ENCODE measurements around the gene ZNF17.
"Not testable (repeated sequence)": the region's sequence is repeated elsewhere in the genome, so short reads cannot be mapped to it uniquely, and the experiment has no call there.

The ZNF17 gene
- total RNA-seq, result 8.1 to 22.3 (median 15.2) reads per million in 9 experiments

- Mint-ChIP-seq H3K4me3 (peak within 1 kb of the TSS; percentile 93 to 94), H3K27ac (peak within 1 kb of the TSS; percentile 90 to 91), H3K9me3 (peaks cover 7 to 11% of the 10 kb centered on the region in 2 donors), H3K36me3 (ENCODE audit: insufficient read depth) (peaks cover 25% of the 10 kb centered on the region), H3K27me3 (no peaks in the 10 kb centered on the region), H3K4me1 (ENCODE audit: low read depth in 2 of 2) (peaks cover 22 to 42% of the 10 kb centered on the region in 2 donors)
- ATAC-seq (replicated peaks) (peak; percentile 100), DNase-seq (peak; percentile 85 to 89 (median 86))
These were observed at the start of gene ZNF17 for GRCh38 chr19:57410877-57411671. Gene ZNF17, plus strand, starts transcription at chr19:57411161. Its CDS starts 2,455 bp downstream, at chr19:57413616.

GRCh38 chr19:57362419-57362818 is 48.5 kb upstream of the ZNF17 start:
- Mint-ChIP-seq H3K36me3 (ENCODE audit: insufficient read depth) (peaks cover 18% of the 10 kb centered on the region), H3K9me3 (peaks cover 5 to 11% of the 10 kb centered on the region in 2 donors), H3K27ac (peak overlapping the region; percentile 97 to 99), H3K4me1 (ENCODE audit: low read depth in 2 of 2) (peaks cover 15 to 16% of the 10 kb centered on the region in 2 donors), H3K27me3 (no peaks in the 10 kb centered on the region), H3K4me3 (peak overlapping the region; percentile 76 to 86)
- ATAC-seq (replicated peaks) (no peak), DNase-seq (no peak)

GRCh38 chr19:57362997-57363687 is 47.8 kb upstream of the ZNF17 start, which contains the start of the genes TRAPPC2B and ZNF547:
Gene TRAPPC2B, plus strand, starts transcription at chr19:57363551. Its CDS starts 1,283 bp downstream, at chr19:57364834.
Gene ZNF547, plus strand, starts transcription at chr19:57363551. Its CDS starts 5,005 bp downstream, at chr19:57368556.
- Mint-ChIP-seq H3K27ac (peak within 1 kb of the TSS; percentile 97 to 99), H3K4me1 (ENCODE audit: low read depth in 2 of 2) (peaks cover 15 to 16% of the 10 kb centered on the region in 2 donors), H3K36me3 (ENCODE audit: insufficient read depth) (peaks cover 18% of the 10 kb centered on the region), H3K9me3 (peaks cover 4 to 11% of the 10 kb centered on the region in 2 donors), H3K4me3 (peak within 1 kb of the TSS; percentile 76 to 86), H3K27me3 (no peaks in the 10 kb centered on the region)
- ATAC-seq (replicated peaks), result peak; percentile 91
- peak; percentile 96 to 99 (median 97) for DNase-seq

- H3K36me3 Mint-ChIP-seq (ENCODE audit: insufficient read depth), result peaks cover 18% of the 10 kb centered on the region
- H3K4me1 Mint-ChIP-seq (ENCODE audit: low read depth in 2 of 2), result peaks cover 15 to 16% of the 10 kb centered on the region in 2 donors
- no peaks in the 10 kb centered on the region for H3K27me3 Mint-ChIP-seq
- H3K27ac Mint-ChIP-seq, result peak overlapping the region; percentile 97 to 99
- no peak for DNase-seq
- peaks cover 4 to 15% of the 10 kb centered on the region in 2 donors for H3K9me3 Mint-ChIP-seq
- H3K4me3 Mint-ChIP-seq, result peak overlapping the region; percentile 76 to 86
- ATAC-seq (replicated peaks), result peak; percentile 7
These were observed 47.2 kb upstream of the ZNF17 start for GRCh38 chr19:57363688-57364181.

- DNase-seq, result no peak
- Mint-ChIP-seq H3K9me3 (peaks cover 0 to 42% of the 10 kb centered on the region in 2 donors), H3K27ac (no peak overlapping the region), H3K36me3 (ENCODE audit: insufficient read depth) (peaks cover 15% of the 10 kb centered on the region), H3K4me3 (no peak overlapping the region), H3K4me1 (ENCODE audit: low read depth in 2 of 2) (peaks cover 15 to 16% of the 10 kb centered on the region in 2 donors), H3K27me3 (no peaks in the 10 kb centered on the region)
- ATAC-seq (replicated peaks), result no peak
These were observed 44.2 kb upstream of the ZNF17 start for GRCh38 chr19:57366776-57367175.

GRCh38 chr19:57374179-57374578 is 36.8 kb upstream of the ZNF17 start:
- H3K36me3 Mint-ChIP-seq (ENCODE audit: insufficient read depth), result peaks cover 9% of the 10 kb centered on the region
- no peaks in the 10 kb centered on the region for H3K27me3 Mint-ChIP-seq
- H3K27ac Mint-ChIP-seq, result no peak overlapping the region
- H3K4me3 Mint-ChIP-seq, result no peak overlapping the region
- DNase-seq, result no peak
- ATAC-seq (replicated peaks), result no peak
- H3K4me1 Mint-ChIP-seq (ENCODE audit: low read depth in 2 of 2), result no peaks in the 10 kb centered on the region
- H3K9me3 Mint-ChIP-seq, result peaks cover 4 to 42% of the 10 kb centered on the region in 2 donors

- not testable (repeated sequence) for H3K36me3 Mint-ChIP-seq (ENCODE audit: insufficient read depth); H3K27me3 Mint-ChIP-seq; H3K27ac Mint-ChIP-seq; DNase-seq; H3K4me1 Mint-ChIP-seq (ENCODE audit: low read depth in 2 of 2); H3K4me3 Mint-ChIP-seq; ATAC-seq (replicated peaks)
- peaks cover 9 to 42% of the 10 kb centered on the region in 2 donors for H3K9me3 Mint-ChIP-seq
These were observed 36.3 kb upstream of the ZNF17 start for GRCh38 chr19:57374647-57375046.

GRCh38 chr19:57376151-57376550 is 34.8 kb upstream of the ZNF17 start:
- Mint-ChIP-seq H3K4me3 (no peak overlapping the region), H3K36me3 (ENCODE audit: insufficient read depth) (peaks cover 9% of the 10 kb centered on the region), H3K4me1 (ENCODE audit: low read depth in 2 of 2) (no peaks in the 10 kb centered on the region), H3K27ac (no peak overlapping the region), H3K9me3 (peaks cover 9 to 32% of the 10 kb centered on the region in 2 donors), H3K27me3 (no peaks in the 10 kb centered on the region)
- DNase-seq (no peak), ATAC-seq (replicated peaks) (no peak)

- no peak for DNase-seq
- no peak for ATAC-seq (replicated peaks)
- Mint-ChIP-seq H3K27ac (no peak overlapping the region), H3K9me3 (peaks cover 9 to 24% of the 10 kb centered on the region in 2 donors), H3K4me1 (ENCODE audit: low read depth in 2 of 2) (no peaks in the 10 kb centered on the region), H3K27me3 (no peaks in the 10 kb centered on the region), H3K36me3 (ENCODE audit: insufficient read depth) (peaks cover 7% of the 10 kb centered on the region), H3K4me3 (no peak overlapping the region)
These were observed 33.3 kb upstream of the ZNF17 start for GRCh38 chr19:57377498-57378146.

- no peaks in the 10 kb centered on the region for H3K27me3 Mint-ChIP-seq
- H3K4me3 Mint-ChIP-seq, result no peak overlapping the region
- H3K36me3 Mint-ChIP-seq (ENCODE audit: insufficient read depth), result no peaks in the 10 kb centered on the region
- ATAC-seq (replicated peaks) (no peak), DNase-seq (no peak)
- H3K27ac Mint-ChIP-seq, result no peak overlapping the region
- H3K9me3 Mint-ChIP-seq, result peaks cover 6 to 9% of the 10 kb centered on the region in 2 donors
- H3K4me1 Mint-ChIP-seq (ENCODE audit: low read depth in 2 of 2), result no peaks in the 10 kb centered on the region
These were observed 30.0 kb upstream of the ZNF17 start for GRCh38 chr19:57380923-57381322.

GRCh38 chr19:57382806-57383488 is 28.0 kb upstream of the ZNF17 start:
- H3K27ac Mint-ChIP-seq, result no peak overlapping the region
- ATAC-seq (replicated peaks) (no peak), DNase-seq (no peak)
- no peak overlapping the region for H3K4me3 Mint-ChIP-seq
- H3K36me3 Mint-ChIP-seq (ENCODE audit: insufficient read depth), result no peaks in the 10 kb centered on the region
- H3K9me3 Mint-ChIP-seq, result peaks cover 10 to 13% of the 10 kb centered on the region in 2 donors
- H3K27me3 Mint-ChIP-seq, result no peaks in the 10 kb centered on the region
- H3K4me1 Mint-ChIP-seq (ENCODE audit: low read depth in 2 of 2), result no peaks in the 10 kb centered on the region

GRCh38 chr19:57389194-57389729 is 21.7 kb upstream of the ZNF17 start:
- ATAC-seq (replicated peaks) (no peak), DNase-seq (no peak)
- peaks cover 3 to 11% of the 10 kb centered on the region in 2 donors for H3K9me3 Mint-ChIP-seq
- peak overlapping the region; percentile 98 to 99 for H3K27ac Mint-ChIP-seq
- peaks cover 27 to 40% of the 10 kb centered on the region in 2 donors for H3K4me1 Mint-ChIP-seq (ENCODE audit: low read depth in 2 of 2)
- H3K4me3 Mint-ChIP-seq, result peak overlapping the region; percentile 88 to 97
- H3K27me3 Mint-ChIP-seq, result no peaks in the 10 kb centered on the region
- H3K36me3 Mint-ChIP-seq (ENCODE audit: insufficient read depth), result peaks cover 19% of the 10 kb centered on the region
